GM11168 (cell line): ENCODE data around the gene NAPA.

Experiments
- in situ Hi-C: fragments of 300-500 bp; cut with MboI; formaldehyde crosslinking; loops from one replicate; pipeline ENCODE4 v1.12.0; 2022; ENCODE audit warnings: low sequenced_read_pairs; ENCODE audit not compliant: unreplicated experiment

NAPA gene

GRCh38 chr19:47469363-47469700, 45.5 kb downstream of the NAPA start:
- in situ Hi-C loops: no loop called here

GRCh38 chr19:47467914-47468313, 46.9 kb downstream of the NAPA start:
- in situ Hi-C loops: no loop called here

DNA sequence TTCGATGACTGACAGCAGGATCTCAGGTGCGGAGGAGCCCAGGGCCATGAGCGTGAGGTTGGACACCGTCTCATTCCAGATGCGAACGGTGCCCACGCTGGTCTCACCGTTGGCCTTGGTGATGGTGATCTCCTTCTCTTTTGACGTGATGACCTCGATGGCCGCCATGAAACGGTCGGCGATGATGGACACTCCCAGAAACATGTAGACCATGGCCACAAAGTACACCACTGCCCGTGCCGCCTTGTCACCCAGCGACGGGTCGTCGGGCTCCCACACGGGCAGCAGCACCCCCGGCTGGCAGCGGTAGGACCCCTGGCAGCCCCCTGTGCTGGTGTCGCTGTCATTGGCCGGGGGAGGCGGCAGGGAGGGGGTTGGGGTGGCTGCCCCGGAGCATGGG, 48.9 kb downstream of the NAPA start:
- in situ Hi-C loops: no loop called here

DNA sequence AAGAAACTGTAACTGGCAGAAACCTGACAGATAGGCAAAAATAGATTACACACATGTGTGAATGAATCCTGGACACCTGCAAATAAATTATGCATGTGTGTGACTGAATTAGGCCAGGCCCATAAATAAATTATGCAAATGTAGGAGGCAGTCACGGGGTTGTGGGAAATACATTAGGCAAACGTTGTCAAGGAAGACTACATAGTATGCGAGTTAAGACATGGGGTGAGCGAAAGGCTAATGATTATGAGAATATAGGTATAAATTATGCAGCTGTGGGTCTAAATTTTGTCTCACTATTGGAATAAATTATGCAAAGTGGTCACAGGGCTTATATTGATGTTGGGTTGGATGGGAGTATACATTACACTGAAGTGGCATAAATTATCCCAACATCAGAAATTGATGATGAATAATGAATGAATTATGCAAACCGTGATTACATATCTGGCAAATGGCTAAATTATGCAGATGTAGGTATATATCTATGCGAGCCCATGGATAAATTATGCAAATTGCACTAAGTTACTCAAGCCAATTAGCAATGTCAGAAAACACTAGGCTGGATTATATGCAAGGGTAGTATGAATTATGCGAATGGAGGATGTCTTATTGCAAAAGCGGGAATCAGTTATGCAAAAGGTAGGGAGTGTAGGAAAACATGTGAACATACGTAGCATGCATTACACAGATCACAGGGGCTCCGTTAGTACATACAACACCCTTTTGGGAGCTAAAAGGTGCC, 50.0 kb downstream of the NAPA start:
- in situ Hi-C loops: no loop called here

DNA sequence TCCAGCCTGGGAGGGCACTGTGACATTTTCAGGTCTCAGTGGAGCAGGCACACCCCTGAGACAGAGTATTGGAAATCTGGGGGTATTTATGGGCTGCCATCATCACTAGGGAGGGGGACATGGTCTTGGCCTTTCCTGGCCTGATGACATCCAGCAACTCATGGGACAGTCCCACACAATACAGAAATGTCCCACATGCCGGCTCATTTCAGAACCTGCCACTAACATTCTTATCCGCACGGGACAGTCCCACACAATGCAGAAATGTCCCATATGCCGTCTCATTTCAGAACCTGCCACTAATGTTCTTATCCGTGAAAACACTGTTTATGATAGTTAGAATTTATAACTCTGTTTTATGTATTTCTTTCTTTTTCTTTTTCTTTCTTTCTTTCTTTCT, 53.0 kb downstream of the NAPA start:
- in situ Hi-C loops: no loop called here

DNA sequence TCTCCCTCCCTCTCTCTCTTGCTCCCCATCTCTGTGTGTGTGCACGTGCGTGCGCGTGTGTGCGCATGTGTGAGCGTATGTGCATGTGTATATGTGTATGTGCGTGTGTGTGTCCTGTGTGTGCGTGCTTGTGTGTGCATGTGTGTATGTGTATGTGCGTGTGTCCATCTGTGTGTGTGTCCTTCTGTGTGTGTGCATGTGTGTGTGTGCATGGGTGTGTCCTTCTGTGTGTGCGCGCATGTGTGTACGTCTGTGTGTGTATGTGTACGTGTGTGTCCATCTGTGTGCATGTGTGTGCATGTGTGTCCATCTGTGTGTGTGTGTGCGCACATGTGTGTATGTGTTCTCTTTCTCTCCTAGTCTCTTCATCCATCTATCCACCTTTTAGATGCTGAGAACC, 55.4 kb downstream of the NAPA start:
- in situ Hi-C loops: no loop called here

GRCh38 chr19:47458672-47459071, 56.2 kb downstream of the NAPA start:
- in situ Hi-C loops: no loop called here

DNA sequence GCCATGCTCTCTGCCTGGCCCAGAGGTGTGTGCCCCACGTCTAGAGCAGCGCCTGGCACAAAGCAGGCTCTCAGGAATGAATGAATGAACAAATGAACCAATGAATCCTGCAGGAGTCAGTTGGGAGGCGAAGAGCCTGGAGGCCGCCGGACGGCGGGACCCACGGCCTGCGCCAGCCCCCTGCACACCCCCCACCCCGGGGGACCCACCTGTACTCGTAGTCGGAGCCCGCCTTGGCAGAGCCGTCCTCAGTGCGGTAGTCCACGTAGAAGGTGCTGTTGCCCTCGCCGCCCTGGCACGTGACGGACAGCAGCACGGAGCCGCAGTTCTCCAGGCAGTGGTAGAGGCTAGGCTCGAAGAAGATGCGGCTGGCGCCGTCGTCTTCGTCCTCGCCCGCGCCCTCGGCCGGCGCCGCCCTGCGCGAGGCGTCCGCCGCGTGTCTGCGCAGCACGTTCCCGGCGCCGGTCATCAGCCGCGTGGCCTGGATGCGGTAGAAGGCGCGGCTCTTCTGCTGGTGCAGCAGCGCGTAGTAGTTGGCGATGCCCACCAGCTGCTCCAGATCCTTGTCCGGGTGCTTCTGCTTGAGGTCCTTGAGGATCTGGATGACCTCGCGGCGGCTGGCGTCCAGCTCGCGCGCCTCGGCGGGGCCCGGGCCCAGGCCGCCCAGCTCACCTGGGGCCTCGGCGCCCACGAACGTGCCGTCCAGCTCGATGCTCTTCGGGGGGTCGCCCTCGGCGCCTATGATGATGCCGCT, 58.0 kb downstream of the NAPA start:
- in situ Hi-C loops: no loop called here

DNA sequence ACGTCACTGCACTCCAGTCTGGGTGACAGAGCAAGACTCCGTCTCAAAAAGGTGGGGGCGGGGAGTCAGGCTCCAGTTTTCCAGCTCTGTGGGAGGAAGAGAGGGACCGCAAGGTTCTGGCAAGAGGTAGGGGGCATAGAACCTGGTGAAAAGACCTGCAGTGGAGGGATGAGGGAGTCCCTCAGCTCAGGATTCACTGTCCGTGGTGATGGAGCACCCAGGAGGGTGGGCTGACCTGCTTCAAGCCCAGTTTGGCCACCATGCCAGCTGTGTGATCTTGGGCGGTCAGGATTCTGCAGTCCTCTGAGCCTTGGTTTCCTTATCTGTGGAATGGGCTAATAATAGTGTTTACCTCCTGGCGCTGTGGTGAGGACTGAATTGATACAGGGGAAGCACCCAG, 64.4 kb downstream of the NAPA start:
- in situ Hi-C loops: no loop called here

GRCh38 chr19:47448360-47448727, 66.5 kb downstream of the NAPA start:
- in situ Hi-C loops: no loop called here

- in situ Hi-C loops: no loop called here
Measured at GRCh38 chr19:47447470-47448359, 67.1 kb downstream of the NAPA start.

GRCh38 chr19:47446534-47447469, 68.1 kb downstream of the NAPA start:
- in situ Hi-C loops: no loop called here

GRCh38 chr19:47445937-47446402, 68.9 kb downstream of the NAPA start:
- in situ Hi-C loops: no loop called here

GRCh38 chr19:47445527-47445926, 69.3 kb downstream of the NAPA start:
- in situ Hi-C loops: no loop called here

DNA sequence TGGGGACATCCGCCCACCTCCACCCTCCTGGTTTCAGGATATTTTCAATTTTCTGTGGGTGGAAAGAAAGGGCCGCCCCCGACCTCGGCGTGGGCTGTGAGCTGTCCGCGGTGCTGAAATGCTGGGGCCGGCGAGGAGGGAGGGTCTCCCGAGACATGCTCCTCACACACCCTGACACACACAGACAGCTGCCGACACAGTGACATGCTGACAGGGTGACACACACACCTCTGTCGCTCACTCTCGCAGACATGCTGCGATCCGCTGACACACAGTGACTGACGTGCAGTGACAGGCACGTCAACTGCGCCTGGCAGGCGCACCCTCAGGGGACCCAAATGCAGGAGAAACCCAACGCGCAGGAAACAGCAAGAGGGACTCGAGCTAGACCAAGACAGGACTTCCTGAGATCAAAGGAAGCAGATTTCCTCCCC, 70.5 kb downstream of the NAPA start:
- in situ Hi-C loops: no loop called here

DNA sequence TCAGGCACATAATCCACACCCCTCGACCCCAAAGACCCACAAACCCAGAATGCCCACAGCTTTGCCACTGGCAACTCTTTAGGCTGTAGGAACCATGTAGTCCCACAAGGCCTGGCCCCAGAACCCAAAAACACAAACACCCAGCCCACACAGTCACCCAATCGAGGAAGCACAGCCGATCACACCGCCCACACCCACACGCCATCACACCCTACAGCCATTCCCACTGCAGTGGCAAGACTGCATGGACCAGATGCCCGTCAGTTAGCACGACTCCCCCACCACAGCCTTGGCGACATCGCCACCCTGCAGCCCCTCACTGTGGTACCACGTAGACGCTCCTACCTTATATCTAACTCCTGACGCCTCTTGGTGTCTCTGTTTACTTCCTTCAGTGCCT, 71.5 kb downstream of the NAPA start:
- in situ Hi-C loops: no loop called here

DNA sequence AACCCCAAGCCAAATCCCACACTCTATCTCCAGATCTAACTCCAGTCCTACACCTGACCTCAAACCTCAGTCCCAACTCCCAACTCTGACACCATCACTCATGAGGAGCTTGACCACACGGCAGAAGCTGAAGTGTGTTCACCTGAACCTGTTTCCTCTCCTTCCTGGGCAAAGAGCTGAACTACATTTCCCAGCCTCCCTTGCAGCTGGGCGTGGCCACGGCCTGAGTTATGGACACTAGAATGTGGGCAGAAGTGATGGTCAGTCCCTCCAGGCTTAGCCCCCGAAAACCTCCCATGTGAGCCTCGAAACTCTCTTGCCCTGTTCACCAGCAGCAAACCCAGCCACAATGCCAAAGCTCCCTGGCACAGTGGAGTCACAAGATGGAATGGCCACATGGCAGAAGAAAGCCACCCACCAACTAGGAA, 76.1 kb downstream of the NAPA start:
- in situ Hi-C loops: loop anchor here (5.0 kb wide), 2 partner anchors 33 to 253 kb away; partner anchors contain the start of gene SLC8A2
